Measurements from ENCODE around the gene KIF26B. TPM values are rescaled to one million over a fixed set of nuclear protein-coding genes. Genes with fewer than 3 reads are reported as not detected.
A peak's percentile ranks its signal among the peaks of the same experiment; 100 is the strongest.

Gene KIF26B
- polyA plus RNA-seq, 1 of the 3 experiments (the other 2 are of a cell fraction) = 2.6 TPM

GRCh38 chr1:245441689-245442088 lies 286.9 kb downstream of the KIF26B start (continued):
- TF ChIP-seq ZBTB33 (IDR thresholded peaks at IDR 0.05; ENCODE audit: borderline replicate concordance, low read depth) (no peak), SIN3A (IDR thresholded peaks at IDR 0.05; ENCODE audit: borderline replicate concordance, low read depth, low read length) (no peak), PBX3 (IDR thresholded peaks at IDR 0.05) (no peak), EZH2phosphoT487 (IDR thresholded peaks at IDR 0.05; ENCODE audit: borderline replicate concordance, low read depth) (no peak), TEAD4 (IDR thresholded peaks at IDR 0.05; ENCODE audit: borderline replicate concordance, insufficient read depth) (no peak), REST (IDR thresholded peaks at IDR 0.05; ENCODE audit: low read depth, low read length) (no peak), TCF12 (IDR thresholded peaks at IDR 0.05) (peak; percentile 39; the same call in 1 of the 2 replicates), IRF3 (IDR thresholded peaks at IDR 0.05; ENCODE audit: low read depth, low read length) (no peak), GATA2 (CRISPR knock-in tag; IDR thresholded peaks at IDR 0.05) (peak; percentile 84), TAF1 (IDR thresholded peaks at IDR 0.05; ENCODE audit: borderline replicate concordance, low read depth, low read length) (no peak), JUND (IDR thresholded peaks at IDR 0.05) (no peak), RXRA (IDR thresholded peaks at IDR 0.05; ENCODE audit: borderline replicate concordance, low read depth) (no peak), FOXM1 (IDR thresholded peaks at IDR 0.05; ENCODE audit: low read depth) (no peak), RFX5 (IDR thresholded peaks at IDR 0.05; ENCODE audit: low read length) (no peak), CHD2 (IDR thresholded peaks at IDR 0.05; ENCODE audit: low read length, partially characterized antibody) (no peak), GABPA (IDR thresholded peaks at IDR 0.05; ENCODE audit: low read depth) (no peak)

Data from SK-N-SH (cell line).